Measurements from ENCODE around the gene CCNT1. TPM values are rescaled to one million over a fixed set of nuclear protein-coding genes. Genes with fewer than 3 reads are reported as not detected.
A peak's percentile ranks its signal among the peaks of the same experiment; 100 is the strongest.

Gene CCNT1
- total RNA-seq (2022) (34.7 and 36.0 TPM in 2 replicates), Bru-seq, nascent RNA (percentile 88 among the genes with signal in this experiment), BruChase-seq, experiment 1, labeled RNA remaining after a 6-hour chase (percentile 76 among the genes with signal in this experiment), BruChase-seq, experiment 2, labeled RNA remaining after a 2-hour chase (percentile 92 among the genes with signal in this experiment)
- long read RNA-seq, full-length matches to known transcripts, result 2 of 4 reads
- long read RNA-seq, partial matches to known transcripts, result 1 of 4 reads
- long read RNA-seq, other reads (novel, unspliced or antisense), result 1 of 4 reads

DNA sequence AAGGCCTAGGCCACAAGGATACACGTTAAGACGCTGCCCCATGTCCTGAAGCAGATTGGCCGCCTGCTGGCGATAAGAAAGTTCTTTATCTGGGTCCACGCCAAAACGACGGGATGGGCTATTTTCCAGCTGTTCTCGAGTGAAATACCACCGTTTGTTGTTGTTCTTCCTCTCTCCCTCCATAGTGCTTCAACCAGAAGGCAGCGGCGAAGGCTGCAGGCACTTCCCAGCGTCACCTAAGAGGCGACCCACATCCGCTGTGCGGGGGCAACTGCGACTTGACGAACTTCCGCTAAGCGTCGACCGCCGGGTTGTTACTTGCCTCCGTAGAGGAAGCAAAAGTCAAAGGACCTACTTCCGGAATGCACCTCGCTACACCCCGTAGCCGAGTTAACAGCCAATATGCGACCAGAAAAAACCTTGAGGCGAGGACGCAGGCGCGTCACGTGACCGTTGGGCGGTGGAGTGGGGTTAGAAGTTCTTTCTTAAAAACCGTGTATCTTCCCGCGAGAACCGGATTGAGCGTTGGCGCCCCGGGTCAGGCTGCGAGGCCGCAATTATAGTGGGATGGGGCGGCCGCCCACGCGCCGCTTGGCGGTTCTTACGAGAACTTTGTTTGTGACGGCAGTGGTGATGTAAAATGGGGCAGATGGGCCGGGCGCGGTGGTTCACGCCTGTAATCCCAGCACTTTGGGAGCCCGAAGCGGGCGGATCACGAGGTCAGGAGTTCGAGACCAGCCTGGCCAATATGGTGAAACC, at the start of gene CCNT1:
CCNT1 (minus strand) TSS at position 215 of the 759 bp plus-strand sequence; CDS start at position 183, 32 bp downstream.
- H3K36me3 Mint-ChIP-seq (ENCODE audit: insufficient read depth, unreplicated experiment), result peaks cover 48% of the 10 kb centered on the region
- peaks cover 6% of the 10 kb centered on the region for H3K9me3 Mint-ChIP-seq (ENCODE audit: low read depth, unreplicated experiment)
- H3K4me3 Mint-ChIP-seq (ENCODE audit: low read depth, unreplicated experiment), result peak within 1 kb of the TSS; percentile 93
- no TSS peak for BruUV-seq (replicated peaks)
- DNase-seq, result peak; percentile 94
- peaks cover 10% of the 10 kb centered on the region for H3K4me1 Mint-ChIP-seq (ENCODE audit: low read depth, unreplicated experiment)
- CTCF ChIA-PET, result no interaction called here
- intact Hi-C loops (cut with micrococcal nuclease; ENCODE audit: unreplicated experiment), result no loop called here
- TF ChIP-seq, protein P1, sequence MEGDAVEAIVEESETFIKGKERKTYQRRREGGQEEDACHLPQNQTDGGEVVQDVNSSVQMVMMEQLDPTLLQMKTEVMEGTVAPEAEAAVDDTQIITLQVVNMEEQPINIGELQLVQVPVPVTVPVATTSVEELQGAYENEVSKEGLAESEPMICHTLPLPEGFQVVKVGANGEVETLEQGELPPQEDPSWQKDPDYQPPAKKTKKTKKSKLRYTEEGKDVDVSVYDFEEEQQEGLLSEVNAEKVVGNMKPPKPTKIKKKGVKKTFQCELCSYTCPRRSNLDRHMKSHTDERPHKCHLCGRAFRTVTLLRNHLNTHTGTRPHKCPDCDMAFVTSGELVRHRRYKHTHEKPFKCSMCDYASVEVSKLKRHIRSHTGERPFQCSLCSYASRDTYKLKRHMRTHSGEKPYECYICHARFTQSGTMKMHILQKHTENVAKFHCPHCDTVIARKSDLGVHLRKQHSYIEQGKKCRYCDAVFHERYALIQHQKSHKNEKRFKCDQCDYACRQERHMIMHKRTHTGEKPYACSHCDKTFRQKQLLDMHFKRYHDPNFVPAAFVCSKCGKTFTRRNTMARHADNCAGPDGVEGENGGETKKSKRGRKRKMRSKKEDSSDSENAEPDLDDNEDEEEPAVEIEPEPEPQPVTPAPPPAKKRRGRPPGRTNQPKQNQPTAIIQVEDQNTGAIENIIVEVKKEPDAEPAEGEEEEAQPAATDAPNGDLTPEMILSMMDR (IDR thresholded peaks at IDR 0.05; ENCODE audit: unreplicated experiment), result no peak
- peak within 1 kb of the TSS; percentile 92 for H3K27ac Mint-ChIP-seq (ENCODE audit: unreplicated experiment)
- no peaks in the 10 kb centered on the region for H3K27me3 Mint-ChIP-seq (ENCODE audit: unreplicated experiment)

DNA sequence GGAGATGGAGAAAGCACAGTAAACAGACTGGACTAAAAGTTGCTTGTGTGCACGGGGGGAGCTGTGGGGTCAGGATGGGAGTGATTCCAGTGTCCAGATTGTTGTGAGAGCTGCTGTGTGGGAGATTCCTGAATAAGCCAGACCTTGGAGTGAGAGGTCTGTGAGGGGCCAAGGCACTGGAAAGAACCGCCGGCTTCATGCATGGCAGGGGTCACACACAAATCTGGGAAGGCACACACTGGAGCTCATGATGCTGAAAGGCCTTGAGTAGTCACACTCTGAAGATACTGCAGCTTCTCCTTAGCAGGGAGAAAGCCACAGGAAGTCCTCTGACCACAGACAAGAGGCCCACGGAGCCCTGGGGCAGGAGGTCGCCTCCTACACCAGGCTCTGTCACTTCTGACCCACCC, 49.3 kb upstream of the CCNT1 start:
- Mint-ChIP-seq H3K36me3 (ENCODE audit: insufficient read depth, unreplicated experiment) (peaks cover 3% of the 10 kb centered on the region), H3K4me3 (ENCODE audit: low read depth, unreplicated experiment) (no peak overlapping the region), H3K4me1 (ENCODE audit: low read depth, unreplicated experiment) (no peaks in the 10 kb centered on the region), H3K27ac (ENCODE audit: unreplicated experiment) (no peak overlapping the region), H3K27me3 (ENCODE audit: unreplicated experiment) (no peaks in the 10 kb centered on the region), H3K9me3 (ENCODE audit: low read depth, unreplicated experiment) (no peaks in the 10 kb centered on the region)
- BruUV-seq (replicated peaks), result no TSS peak
- CTCF ChIA-PET, result no interaction called here
- DNase-seq, result no peak
- TF ChIP-seq, protein P1 (IDR thresholded peaks at IDR 0.05; ENCODE audit: unreplicated experiment), result no peak
- intact Hi-C loops (cut with micrococcal nuclease; ENCODE audit: unreplicated experiment), result no loop called here

DNA sequence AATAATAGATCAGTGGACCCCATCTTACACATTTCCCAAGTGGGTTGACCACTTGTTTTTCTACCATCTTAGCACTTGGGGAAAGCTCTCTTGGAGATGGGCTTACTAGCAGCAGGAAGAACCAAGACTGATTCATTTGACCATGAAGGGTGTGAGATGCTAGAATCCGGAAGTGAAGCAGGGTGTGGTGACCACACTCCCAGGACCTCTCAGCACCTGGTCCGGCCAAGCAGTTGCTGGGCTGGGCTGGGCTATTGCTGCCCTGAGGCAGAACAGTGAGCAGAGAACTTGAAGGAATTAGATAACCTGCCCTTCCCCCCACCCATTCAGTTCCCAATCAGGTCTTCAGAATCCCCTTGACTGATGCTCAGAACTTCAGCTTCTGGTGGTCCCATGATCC, 48.0 kb upstream of the CCNT1 start:
- intact Hi-C loops (cut with micrococcal nuclease; ENCODE audit: unreplicated experiment), result no loop called here
- H3K27ac Mint-ChIP-seq (ENCODE audit: unreplicated experiment), result no peak overlapping the region
- CTCF ChIA-PET, result interaction anchor here (0.5 to 0.7 kb wide), 2 partner anchors 9 to 649 kb away, joined by 3 read pairs; no protein-coding TSS in a partner anchor
- H3K4me1 Mint-ChIP-seq (ENCODE audit: low read depth, unreplicated experiment), result no peaks in the 10 kb centered on the region
- TF ChIP-seq, protein P1 (IDR thresholded peaks at IDR 0.05; ENCODE audit: unreplicated experiment), result no peak
- no peaks in the 10 kb centered on the region for H3K27me3 Mint-ChIP-seq (ENCODE audit: unreplicated experiment)
- peak; percentile 24 for DNase-seq
- H3K36me3 Mint-ChIP-seq (ENCODE audit: insufficient read depth, unreplicated experiment), result peaks cover 3% of the 10 kb centered on the region
- H3K9me3 Mint-ChIP-seq (ENCODE audit: low read depth, unreplicated experiment), result no peaks in the 10 kb centered on the region
- H3K4me3 Mint-ChIP-seq (ENCODE audit: low read depth, unreplicated experiment), result no peak overlapping the region
- no TSS peak for BruUV-seq (replicated peaks)

DNA sequence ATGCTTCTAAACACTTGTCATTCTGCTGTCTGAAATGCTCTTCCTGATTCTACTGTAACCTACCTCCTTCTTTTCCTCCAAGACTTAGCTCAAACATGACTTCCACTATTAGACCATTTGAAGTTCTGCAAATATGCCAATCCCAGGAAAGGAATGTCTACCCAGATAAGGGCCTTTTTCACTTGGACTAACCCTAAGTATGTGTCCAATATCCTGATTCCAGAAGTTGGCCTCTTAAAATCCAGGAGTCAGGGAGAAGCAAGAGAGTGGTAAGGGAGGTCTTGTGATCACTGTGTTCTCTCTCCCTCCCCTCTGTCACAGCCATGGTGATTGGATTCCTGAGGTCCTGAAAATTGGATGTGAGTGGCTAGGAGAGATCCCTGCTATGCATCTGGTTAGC, 42.2 kb upstream of the CCNT1 start:
- DNase-seq, result no peak
- H3K27ac Mint-ChIP-seq (ENCODE audit: unreplicated experiment), result no peak overlapping the region
- H3K4me3 Mint-ChIP-seq (ENCODE audit: low read depth, unreplicated experiment), result no peak overlapping the region
- H3K9me3 Mint-ChIP-seq (ENCODE audit: low read depth, unreplicated experiment), result no peaks in the 10 kb centered on the region
- no peaks in the 10 kb centered on the region for H3K36me3 Mint-ChIP-seq (ENCODE audit: insufficient read depth, unreplicated experiment)
- intact Hi-C loops (cut with micrococcal nuclease; ENCODE audit: unreplicated experiment), result no loop called here
- TF ChIP-seq, protein P1 (IDR thresholded peaks at IDR 0.05; ENCODE audit: unreplicated experiment), result no peak
- BruUV-seq (replicated peaks), result no TSS peak
- CTCF ChIA-PET, result interaction anchor here (1.0 kb wide), 1 partner anchor 31 kb away, joined by 5 read pairs; the partner anchor contains the start of gene ADCY6
- no peaks in the 10 kb centered on the region for H3K27me3 Mint-ChIP-seq (ENCODE audit: unreplicated experiment)
- peaks cover 11% of the 10 kb centered on the region for H3K4me1 Mint-ChIP-seq (ENCODE audit: low read depth, unreplicated experiment)

All from Calu3 (cell line).